Suprapubic skin (tissue), 4 donors: ENCODE data around the gene ZFHX3. TPM values are rescaled to one million over a fixed set of nuclear protein-coding genes. Genes with fewer than 3 reads are reported as not detected.

Experiments
- DNase-seq, 2 donors: peaks; one replicate each; pipeline ENCODE4 v3.0.0-alpha.2; 2019; ENCODE audit warnings: low spot score in 2 of 2
- H3K27ac ChIP-seq: fragments of 200-600 bp; sonication (generic); one replicate; pipeline ENCODE4 v1.5.1; 2019
- H3K27me3 ChIP-seq: fragments of 200-600 bp; sonication (generic); one replicate; pipeline ENCODE4 v1.5.1; 2019
- H3K36me3 ChIP-seq: fragments of 200-600 bp; sonication (generic); one replicate; pipeline ENCODE4 v1.5.1; 2019
- H3K4me1 ChIP-seq: fragments of 200-600 bp; sonication (generic); one replicate; pipeline ENCODE4 v1.5.1; 2019
- H3K4me3 ChIP-seq: fragments of 200-600 bp; sonication (generic); one replicate; pipeline ENCODE4 v1.5.1; 2019; ENCODE audit warnings: mild to moderate bottlenecking
- H3K9me3 ChIP-seq: fragments of 200-600 bp; sonication (generic); one replicate; pipeline ENCODE4 v1.5.1; 2019
- CTCF ChIP-seq, 2 donors: fragments of 200-600 bp in 1 of 2; fragments of 450-650 bp in 1 of 2; sonication (generic) in 1 of 2; IDR thresholded peaks; one replicate each; pipeline ENCODE4 v1.5.1; 2016 to 2019; ENCODE audit warnings: antibody characterized with exemption in 2 of 2, mild to moderate bottlenecking in 1 of 2, moderate library complexity in 1 of 2
- EP300 ChIP-seq: sonication (generic); formaldehyde crosslinking; IDR thresholded peaks from one replicate; pipeline ENCODE4 v1.6.1; 2017; ENCODE audit warnings: antibody characterized with exemption
- POLR2A ChIP-seq, 2 donors: fragments of 450-650 bp; IDR thresholded peaks; one replicate each; pipeline ENCODE4 v1.6.1; 2017; ENCODE audit warnings: antibody characterized with exemption in 2 of 2, mild to moderate bottlenecking in 2 of 2, moderate library complexity in 2 of 2
- POLR2AphosphoS5 ChIP-seq, 3 donors: sonication (generic); formaldehyde crosslinking; IDR thresholded peaks; one replicate each; pipeline ENCODE4 v1.6.1; 2017; ENCODE audit warnings: antibody characterized with exemption in 3 of 3
- WGBS: methylation state at CpG from one replicate; pipeline ENCODE4 v1.1.5; 2018; 5-methylcytosine and 5-hydroxymethylcytosine counted together
- total RNA-seq, 4 donors: library from RNA; depleted of rRNA; stranded (reverse); fragments of >200 nt; gene quantifications; one replicate each; pipeline ENCODE4 v1.1.0, GENCODE V29; 2016

ZFHX3 gene
- total RNA-seq, 4 donors from 2014 or later = 10.4 to 16.1 (median 12.8) TPM

- Histone ChIP-seq H3K4me3 (no peak overlapping the region), H3K27me3 (no peaks in the 10 kb centered on the region), H3K4me1 (no peaks in the 10 kb centered on the region), H3K9me3 (no peaks in the 10 kb centered on the region), H3K27ac (no peak overlapping the region), H3K36me3 (no peaks in the 10 kb centered on the region)
- 84% methylated on average over 7 of the region's 7 CpGs for WGBS
- TF ChIP-seq EP300 (no peak), POLR2AphosphoS5 (IDR thresholded peaks at IDR 0.05) (no peak)
- DNase-seq = no peak
These were observed 145.7 kb downstream of the ZFHX3 start for GRCh38 chr16:72902206-72902605.

- Histone ChIP-seq H3K4me1 (no peaks in the 10 kb centered on the region), H3K36me3 (no peaks in the 10 kb centered on the region), H3K27me3 (no peaks in the 10 kb centered on the region), H3K9me3 (no peaks in the 10 kb centered on the region), H3K4me3 (no peak overlapping the region), H3K27ac (no peak overlapping the region)
- WGBS = 86% methylated on average over 14 of the region's 14 CpGs
- DNase-seq = no peak
- TF ChIP-seq EP300 (no peak), POLR2AphosphoS5 (IDR thresholded peaks at IDR 0.05) (no peak), CTCF (IDR thresholded peaks at IDR 0.05) (no peak), POLR2A (IDR thresholded peaks at IDR 0.05) (no peak)
These were observed 146.8 kb downstream of the ZFHX3 start for GRCh38 chr16:72901000-72901627.

GRCh38 chr16:72898216-72898825 is 149.6 kb downstream of the ZFHX3 start:
- Histone ChIP-seq H3K36me3 (no peaks in the 10 kb centered on the region), H3K4me1 (peaks cover 3% of the 10 kb centered on the region), H3K27ac (no peak overlapping the region), H3K4me3 (no peak overlapping the region), H3K27me3 (no peaks in the 10 kb centered on the region), H3K9me3 (no peaks in the 10 kb centered on the region)
- TF ChIP-seq EP300 = no peak
- no peak for TF ChIP-seq POLR2A (IDR thresholded peaks at IDR 0.05)
- TF ChIP-seq POLR2AphosphoS5 (IDR thresholded peaks at IDR 0.05) = no peak
- TF ChIP-seq CTCF (IDR thresholded peaks at IDR 0.05) = no peak
- no peak for DNase-seq
- 95% methylated on average over 8 of the region's 8 CpGs for WGBS

GRCh38 chr16:72897707-72898106 is 150.2 kb downstream of the ZFHX3 start:
- no peak overlapping the region for H3K4me3 ChIP-seq
- TF ChIP-seq EP300 (no peak), POLR2AphosphoS5 (IDR thresholded peaks at IDR 0.05) (no peak), POLR2A (IDR thresholded peaks at IDR 0.05) (no peak), CTCF (IDR thresholded peaks at IDR 0.05) (no peak)
- H3K36me3 ChIP-seq = no peaks in the 10 kb centered on the region
- no peak for DNase-seq
- no peaks in the 10 kb centered on the region for H3K9me3 ChIP-seq
- H3K27me3 ChIP-seq = no peaks in the 10 kb centered on the region
- WGBS = 96% methylated on average over 6 of the region's 6 CpGs
- peaks cover 3% of the 10 kb centered on the region for H3K4me1 ChIP-seq
- no peak overlapping the region for H3K27ac ChIP-seq

- no peaks in the 10 kb centered on the region for H3K27me3 ChIP-seq
- peaks cover 3% of the 10 kb centered on the region for H3K4me1 ChIP-seq
- DNase-seq = no peak
- H3K9me3 ChIP-seq = no peaks in the 10 kb centered on the region
- no peaks in the 10 kb centered on the region for H3K36me3 ChIP-seq
- TF ChIP-seq EP300 = no peak
- TF ChIP-seq POLR2A (IDR thresholded peaks at IDR 0.05) = no peak
- no peak for TF ChIP-seq CTCF (IDR thresholded peaks at IDR 0.05)
- TF ChIP-seq POLR2AphosphoS5 (IDR thresholded peaks at IDR 0.05) = no peak
- H3K27ac ChIP-seq = no peak overlapping the region
- 73% methylated on average over 12 of the region's 12 CpGs for WGBS
- no peak overlapping the region for H3K4me3 ChIP-seq
These were observed 151.3 kb downstream of the ZFHX3 start for GRCh38 chr16:72896485-72897118.
